ENCODE data around the gene HPCA. TPM values are rescaled to one million over a fixed set of nuclear protein-coding genes. Genes with fewer than 3 reads are reported as not detected.

HPCA gene
- total RNA-seq, 4 donors from 2014 or later, result 1.2 TPM; not detected in 3

GRCh38 chr1:32878183-32878582 lies 8.1 kb upstream of the HPCA start:
- ATAC-seq (ENCODE audit: low FRiP score) (peak; percentile 16), DNase-seq (ENCODE audit: low spot score) (no peak)
- no peak for TF ChIP-seq CTCF (IDR thresholded peaks at IDR 0.05)

GRCh38 chr1:32878637-32879041 lies 7.7 kb upstream of the HPCA start:
- ATAC-seq (ENCODE audit: low FRiP score) (no peak), DNase-seq (ENCODE audit: low spot score) (no peak)
- TF ChIP-seq CTCF (IDR thresholded peaks at IDR 0.05), result no peak

GRCh38 chr1:32881291-32881690 lies 5.0 kb upstream of the HPCA start:
- ATAC-seq (ENCODE audit: low FRiP score) (no peak), DNase-seq (ENCODE audit: low spot score) (no peak)
- TF ChIP-seq CTCF (IDR thresholded peaks at IDR 0.05), result no peak

- ATAC-seq (ENCODE audit: low FRiP score), result no peak
- TF ChIP-seq CTCF (IDR thresholded peaks at IDR 0.05), result no peak
- DNase-seq (ENCODE audit: low spot score), result no peak
Observed at GRCh38 chr1:32881871-32882850, 4.1 kb upstream of the HPCA start.

- no peak for DNase-seq (ENCODE audit: low spot score)
- TF ChIP-seq CTCF (IDR thresholded peaks at IDR 0.05), result no peak
- no peak for ATAC-seq (ENCODE audit: low FRiP score)
Observed at GRCh38 chr1:32883338-32884031, 2.8 kb upstream of the HPCA start.

- no peak for TF ChIP-seq CTCF (IDR thresholded peaks at IDR 0.05)
- ATAC-seq (ENCODE audit: low FRiP score) (no peak), DNase-seq (ENCODE audit: low spot score) (no peak)
Observed at GRCh38 chr1:32884032-32884372, 2.3 kb upstream of the HPCA start.

Data from omental fat pad (tissue), 4 donors.